NB4 (cell line): ENCODE data around the gene LRP10.

Experiments
- DNase-seq: peaks from one replicate; pipeline ENCODE4 v3.0.0; 2010; ENCODE audit warnings: low read depth
- H3K4me3 ChIP-seq: one replicate; pipeline ENCODE4 v1.5.1; 2011; ENCODE audit warnings: mild to moderate bottlenecking, low read depth, low read length, moderate library complexity
- MYC ChIP-seq: IDR thresholded peaks from 2 replicates; pipeline ENCODE4 v1.6.1; 2011; ENCODE audit warnings: low read depth, low read length
- POLR2A ChIP-seq: IDR thresholded peaks from 2 replicates; pipeline ENCODE4 v1.6.1; 2011; ENCODE audit warnings: mild to moderate bottlenecking; ENCODE audit not compliant: insufficient read length; ENCODE audit errors: extremely low read depth
- TF ChIP-seq, protein P1 (sequence below): IDR thresholded peaks from one replicate; pipeline ENCODE4 v1.5.1; 2012; ENCODE audit warnings: low read depth, low read length
- TF ChIP-seq, protein P2 (sequence below): IDR thresholded peaks from 2 replicates; pipeline ENCODE4 v1.6.1; 2011; ENCODE audit warnings: low read depth, low read length

LRP10 gene

DNA sequence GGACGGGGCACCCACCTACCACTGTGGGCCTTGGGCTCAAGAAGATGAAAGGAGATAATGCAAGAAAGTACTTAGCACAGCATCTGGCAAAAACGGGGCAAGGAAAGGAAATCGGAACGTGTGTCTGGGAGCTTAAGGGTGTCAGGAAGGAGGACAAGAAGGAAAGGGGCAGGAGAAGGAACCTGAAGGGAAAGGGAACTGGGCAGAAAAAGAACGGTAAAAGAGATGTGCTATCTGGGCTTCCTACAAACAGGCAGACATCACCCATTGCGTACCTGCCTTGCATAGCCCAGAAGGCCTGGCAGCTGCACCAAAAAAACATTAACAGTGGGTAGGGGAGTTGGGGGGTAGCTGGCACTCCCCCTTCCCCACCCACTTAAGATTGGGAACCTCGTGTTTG lies 10.5 kb downstream of the LRP10 start:
- H3K4me3 ChIP-seq, result no peak overlapping the region
- no peak for DNase-seq
- TF ChIP-seq, protein P1, sequence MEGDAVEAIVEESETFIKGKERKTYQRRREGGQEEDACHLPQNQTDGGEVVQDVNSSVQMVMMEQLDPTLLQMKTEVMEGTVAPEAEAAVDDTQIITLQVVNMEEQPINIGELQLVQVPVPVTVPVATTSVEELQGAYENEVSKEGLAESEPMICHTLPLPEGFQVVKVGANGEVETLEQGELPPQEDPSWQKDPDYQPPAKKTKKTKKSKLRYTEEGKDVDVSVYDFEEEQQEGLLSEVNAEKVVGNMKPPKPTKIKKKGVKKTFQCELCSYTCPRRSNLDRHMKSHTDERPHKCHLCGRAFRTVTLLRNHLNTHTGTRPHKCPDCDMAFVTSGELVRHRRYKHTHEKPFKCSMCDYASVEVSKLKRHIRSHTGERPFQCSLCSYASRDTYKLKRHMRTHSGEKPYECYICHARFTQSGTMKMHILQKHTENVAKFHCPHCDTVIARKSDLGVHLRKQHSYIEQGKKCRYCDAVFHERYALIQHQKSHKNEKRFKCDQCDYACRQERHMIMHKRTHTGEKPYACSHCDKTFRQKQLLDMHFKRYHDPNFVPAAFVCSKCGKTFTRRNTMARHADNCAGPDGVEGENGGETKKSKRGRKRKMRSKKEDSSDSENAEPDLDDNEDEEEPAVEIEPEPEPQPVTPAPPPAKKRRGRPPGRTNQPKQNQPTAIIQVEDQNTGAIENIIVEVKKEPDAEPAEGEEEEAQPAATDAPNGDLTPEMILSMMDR, result no peak
- no peak for TF ChIP-seq MYC
- TF ChIP-seq, protein P2, sequence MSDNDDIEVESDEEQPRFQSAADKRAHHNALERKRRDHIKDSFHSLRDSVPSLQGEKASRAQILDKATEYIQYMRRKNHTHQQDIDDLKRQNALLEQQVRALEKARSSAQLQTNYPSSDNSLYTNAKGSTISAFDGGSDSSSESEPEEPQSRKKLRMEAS, result no peak
- no peak for TF ChIP-seq POLR2A

DNA sequence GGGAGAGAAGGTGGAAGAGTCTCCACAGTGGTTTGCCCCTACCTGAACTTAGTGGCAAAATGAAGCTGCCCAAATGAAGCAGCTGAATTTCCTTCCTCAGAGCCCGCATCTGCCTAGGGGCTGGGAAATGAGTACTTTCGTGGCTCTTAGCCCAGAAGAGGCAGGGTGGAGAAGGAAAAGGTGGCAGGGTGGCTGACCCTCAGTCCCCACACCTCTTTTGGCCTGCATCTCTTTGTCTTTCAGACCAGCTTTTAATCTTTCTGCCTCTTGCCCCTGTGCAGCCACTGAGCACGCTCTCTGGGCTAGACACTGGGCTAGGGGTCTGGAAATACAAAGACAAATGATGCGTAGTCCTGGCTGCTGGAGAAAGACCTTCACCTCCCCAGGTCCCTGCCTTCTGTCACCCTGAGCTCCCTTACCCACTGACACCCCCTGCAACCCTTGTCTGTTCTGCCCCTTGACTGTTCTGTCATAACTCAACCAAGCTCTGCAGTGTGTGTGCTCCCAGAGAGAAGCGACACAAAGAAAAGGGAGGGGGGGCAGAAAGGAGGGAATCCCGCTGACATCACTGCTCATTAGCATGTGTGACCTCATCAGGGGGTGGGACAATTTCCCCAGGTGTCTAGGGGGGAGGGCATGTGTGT lies 11.1 kb downstream of the LRP10 start:
- H3K4me3 ChIP-seq, result no peak overlapping the region
- TF ChIP-seq POLR2A, result no peak
- no peak for TF ChIP-seq MYC
- TF ChIP-seq, protein P1, result no peak
- TF ChIP-seq, protein P2, result no peak
- no peak for DNase-seq

DNA sequence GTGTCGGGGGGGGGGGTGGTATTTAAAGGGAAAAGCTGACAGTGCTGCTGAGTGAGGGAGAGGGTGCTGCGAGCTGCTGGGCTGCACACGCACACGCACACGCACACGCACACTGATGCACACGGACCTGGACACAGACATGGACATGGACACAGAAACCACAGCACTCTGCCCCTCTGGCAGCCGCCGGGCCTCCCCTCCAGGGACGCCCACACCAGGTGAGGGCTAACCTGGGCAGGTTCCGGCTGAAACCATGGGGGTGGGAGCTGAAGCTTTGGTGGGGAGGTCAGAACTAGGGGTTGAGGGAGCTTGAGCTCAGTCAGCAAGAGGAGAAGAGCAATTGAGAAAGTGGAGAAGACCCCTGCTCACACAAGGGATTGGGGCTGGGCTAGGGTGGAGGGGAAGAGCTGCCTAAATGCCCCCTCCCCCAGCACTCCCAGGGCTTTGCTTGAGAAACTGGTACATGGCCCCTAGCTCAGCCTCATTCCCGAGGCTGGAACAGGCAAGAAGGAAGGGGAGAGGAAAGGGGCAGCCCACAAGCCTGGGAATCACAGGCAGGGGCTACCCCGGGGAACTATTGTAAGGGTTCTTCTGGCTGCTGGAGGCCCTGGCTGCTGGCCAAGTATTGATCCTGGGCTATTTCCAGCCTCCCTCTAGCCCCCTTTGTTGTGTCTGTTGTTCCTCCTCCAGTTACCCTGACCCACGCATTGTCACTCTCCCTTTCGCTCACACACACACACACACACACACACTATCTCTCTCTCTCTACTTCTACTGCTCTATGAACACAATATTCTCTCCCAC lies 11.8 kb downstream of the LRP10 start, which contains the start of gene REM2:
Gene REM2 (plus strand): TSS at position 50 of the 804 bp plus-strand sequence. CDS start 66 bp downstream, at position 116.
- DNase-seq, result no peak
- H3K4me3 ChIP-seq, result no peak within 1 kb of the TSS
- TF ChIP-seq, protein P2, result no peak

DNA sequence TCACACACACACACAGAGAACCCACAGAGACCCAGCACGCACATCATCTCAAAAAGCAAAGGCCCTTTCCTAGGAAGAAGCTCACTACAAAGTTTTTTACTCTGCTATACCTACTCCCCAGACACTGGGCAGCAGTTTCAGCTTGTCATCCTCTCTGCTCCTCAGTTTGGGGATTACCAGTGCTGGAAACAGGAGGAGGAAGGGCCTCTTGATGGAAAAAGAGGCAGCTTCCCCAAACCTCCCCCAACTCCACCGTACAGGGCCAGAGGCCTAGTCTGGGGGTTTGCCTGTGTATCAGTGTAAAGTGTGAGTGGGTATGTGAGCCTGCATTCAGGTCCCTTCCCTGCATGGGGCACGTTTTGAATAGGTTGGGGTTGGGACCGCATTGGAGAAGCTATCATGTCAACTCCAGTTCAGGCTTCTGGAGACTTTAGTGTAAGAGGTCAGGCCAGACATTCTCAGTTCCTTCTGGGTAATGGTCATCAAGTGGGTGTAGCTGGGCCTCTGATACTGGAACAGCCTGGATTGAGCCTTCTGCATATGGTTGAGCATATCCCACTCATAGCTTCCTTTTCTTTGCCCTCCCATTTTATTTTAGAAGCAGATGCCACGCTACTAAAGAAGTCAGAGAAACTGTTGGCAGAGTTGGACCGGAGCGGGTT lies 12.7 kb downstream of the LRP10 start:
- TF ChIP-seq, protein P2, result no peak
- TF ChIP-seq MYC, result no peak
- no peak for TF ChIP-seq POLR2A
- TF ChIP-seq, protein P1, result no peak

DNA sequence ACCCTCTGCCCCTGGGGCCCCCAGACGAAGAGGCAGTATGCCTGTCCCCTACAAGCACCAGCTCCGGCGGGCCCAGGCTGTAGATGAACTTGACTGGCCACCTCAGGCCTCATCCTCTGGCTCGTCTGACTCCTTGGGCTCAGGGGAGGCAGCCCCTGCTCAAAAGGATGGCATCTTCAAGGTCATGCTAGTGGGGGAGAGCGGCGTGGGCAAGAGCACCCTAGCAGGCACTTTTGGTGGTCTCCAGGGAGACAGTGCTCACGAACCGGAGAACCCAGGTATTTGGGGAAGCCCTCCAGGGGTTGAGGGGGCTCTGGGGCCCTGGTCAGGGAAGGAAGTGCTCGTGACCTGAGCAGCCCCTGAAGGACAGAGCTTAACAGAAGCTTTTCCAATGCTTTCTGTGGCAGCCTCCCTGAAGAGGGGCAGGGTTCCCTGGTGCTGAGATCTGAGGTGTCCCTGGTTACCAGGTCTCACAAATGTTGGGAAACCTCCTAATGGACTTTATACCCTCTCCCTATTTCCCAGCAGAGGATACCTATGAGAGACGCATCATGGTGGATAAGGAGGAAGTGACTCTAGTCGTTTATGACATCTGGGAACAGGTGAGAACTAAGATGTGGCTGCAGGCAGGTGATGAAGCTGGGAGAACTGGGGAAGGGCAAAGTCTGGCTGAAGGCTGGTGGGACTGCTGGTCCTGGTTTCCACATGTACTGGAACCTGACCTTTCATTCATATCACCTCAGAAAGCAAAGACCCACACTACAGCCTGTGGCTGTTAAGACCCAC lies 13.4 kb downstream of the LRP10 start:
- DNase-seq, result no peak
- TF ChIP-seq, protein P2, result no peak
- TF ChIP-seq, protein P1, result no peak
- TF ChIP-seq MYC (no peak), POLR2A (no peak)
- H3K4me3 ChIP-seq, result no peak overlapping the region

More for the DNA sequence above, 12.7 kb downstream of the LRP10 start:
- H3K4me3 ChIP-seq, result no peak overlapping the region
- no peak for DNase-seq
